Activated CD8-positive, alpha-beta memory T cell treated with anti-CD3 and anti-CD28 coated beads, Interleukin-2, amount 50 U/mL, for 1 hour (primary cell): ENCODE results near the gene CSPG4.
"Not testable (repeated sequence)": the region's sequence is repeated elsewhere in the genome, so short reads cannot be mapped to it uniquely, and the experiment has no call there.

Source experiments
- DNase-seq: peaks from one replicate; pipeline ENCODE4 v3.0.0-alpha.2; 2020; ENCODE audit errors: extremely low read depth

The CSPG4 gene, protein sequence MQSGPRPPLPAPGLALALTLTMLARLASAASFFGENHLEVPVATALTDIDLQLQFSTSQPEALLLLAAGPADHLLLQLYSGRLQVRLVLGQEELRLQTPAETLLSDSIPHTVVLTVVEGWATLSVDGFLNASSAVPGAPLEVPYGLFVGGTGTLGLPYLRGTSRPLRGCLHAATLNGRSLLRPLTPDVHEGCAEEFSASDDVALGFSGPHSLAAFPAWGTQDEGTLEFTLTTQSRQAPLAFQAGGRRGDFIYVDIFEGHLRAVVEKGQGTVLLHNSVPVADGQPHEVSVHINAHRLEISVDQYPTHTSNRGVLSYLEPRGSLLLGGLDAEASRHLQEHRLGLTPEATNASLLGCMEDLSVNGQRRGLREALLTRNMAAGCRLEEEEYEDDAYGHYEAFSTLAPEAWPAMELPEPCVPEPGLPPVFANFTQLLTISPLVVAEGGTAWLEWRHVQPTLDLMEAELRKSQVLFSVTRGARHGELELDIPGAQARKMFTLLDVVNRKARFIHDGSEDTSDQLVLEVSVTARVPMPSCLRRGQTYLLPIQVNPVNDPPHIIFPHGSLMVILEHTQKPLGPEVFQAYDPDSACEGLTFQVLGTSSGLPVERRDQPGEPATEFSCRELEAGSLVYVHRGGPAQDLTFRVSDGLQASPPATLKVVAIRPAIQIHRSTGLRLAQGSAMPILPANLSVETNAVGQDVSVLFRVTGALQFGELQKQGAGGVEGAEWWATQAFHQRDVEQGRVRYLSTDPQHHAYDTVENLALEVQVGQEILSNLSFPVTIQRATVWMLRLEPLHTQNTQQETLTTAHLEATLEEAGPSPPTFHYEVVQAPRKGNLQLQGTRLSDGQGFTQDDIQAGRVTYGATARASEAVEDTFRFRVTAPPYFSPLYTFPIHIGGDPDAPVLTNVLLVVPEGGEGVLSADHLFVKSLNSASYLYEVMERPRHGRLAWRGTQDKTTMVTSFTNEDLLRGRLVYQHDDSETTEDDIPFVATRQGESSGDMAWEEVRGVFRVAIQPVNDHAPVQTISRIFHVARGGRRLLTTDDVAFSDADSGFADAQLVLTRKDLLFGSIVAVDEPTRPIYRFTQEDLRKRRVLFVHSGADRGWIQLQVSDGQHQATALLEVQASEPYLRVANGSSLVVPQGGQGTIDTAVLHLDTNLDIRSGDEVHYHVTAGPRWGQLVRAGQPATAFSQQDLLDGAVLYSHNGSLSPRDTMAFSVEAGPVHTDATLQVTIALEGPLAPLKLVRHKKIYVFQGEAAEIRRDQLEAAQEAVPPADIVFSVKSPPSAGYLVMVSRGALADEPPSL (N-terminal part only)

DNA sequence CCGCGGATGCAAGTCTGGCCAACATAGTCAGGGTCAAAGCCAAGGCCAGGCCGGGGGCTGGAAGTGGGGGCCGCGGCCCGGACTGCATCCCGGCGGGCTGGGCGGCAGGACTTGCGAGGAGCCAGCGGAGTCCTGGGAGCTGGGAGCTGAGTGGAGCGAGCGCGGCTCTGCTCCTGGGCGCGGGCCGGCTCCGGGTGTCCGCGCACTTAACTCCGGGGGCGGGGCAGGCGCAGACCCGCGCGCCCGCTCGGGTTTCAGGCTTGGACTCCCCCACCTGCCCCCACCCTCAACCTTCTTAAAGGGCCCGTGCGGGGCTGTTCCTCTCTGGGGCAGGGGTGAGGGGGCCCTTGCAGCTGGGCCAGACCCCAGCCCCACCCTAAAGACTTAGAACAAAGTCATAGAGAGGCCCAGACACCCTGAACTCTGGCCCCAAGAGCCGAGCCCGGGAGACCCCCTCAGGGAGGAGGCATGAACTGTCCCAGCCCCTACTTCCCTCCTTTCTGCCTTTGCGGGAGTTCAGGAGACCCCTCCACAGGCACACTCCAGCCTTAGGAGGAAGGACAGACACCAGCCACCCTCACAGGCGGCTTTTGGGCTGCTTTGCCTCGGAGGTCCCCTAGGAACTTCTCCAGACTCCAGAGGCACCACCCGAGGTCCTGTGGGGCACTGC is at the start of gene CSPG4:
Gene CSPG4 (minus strand): TSS at position 181 of the 670 bp plus-strand sequence. CDS start 93 bp downstream, at position 88.
- DNase-seq: no peak

DNA sequence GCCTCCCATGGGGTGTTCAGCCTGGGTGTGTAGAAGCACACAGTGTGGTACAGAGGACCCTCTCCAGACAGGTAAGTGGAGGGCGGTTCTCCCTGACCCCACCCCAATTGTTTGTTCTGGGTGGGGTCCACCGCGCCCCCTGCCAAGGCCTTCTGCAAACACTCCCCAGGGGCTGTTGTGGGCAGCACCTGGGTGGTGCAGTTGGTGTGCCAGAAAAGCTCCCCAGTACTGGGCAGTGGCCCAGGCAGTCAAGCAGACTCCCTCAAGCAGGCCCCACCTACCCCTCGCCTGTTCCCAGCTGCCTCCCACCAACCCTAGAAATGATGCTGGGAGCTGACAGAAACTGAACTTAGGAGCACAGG is 49.7 kb upstream of the CSPG4 start:
- DNase-seq: not testable (repeated sequence)

DNA sequence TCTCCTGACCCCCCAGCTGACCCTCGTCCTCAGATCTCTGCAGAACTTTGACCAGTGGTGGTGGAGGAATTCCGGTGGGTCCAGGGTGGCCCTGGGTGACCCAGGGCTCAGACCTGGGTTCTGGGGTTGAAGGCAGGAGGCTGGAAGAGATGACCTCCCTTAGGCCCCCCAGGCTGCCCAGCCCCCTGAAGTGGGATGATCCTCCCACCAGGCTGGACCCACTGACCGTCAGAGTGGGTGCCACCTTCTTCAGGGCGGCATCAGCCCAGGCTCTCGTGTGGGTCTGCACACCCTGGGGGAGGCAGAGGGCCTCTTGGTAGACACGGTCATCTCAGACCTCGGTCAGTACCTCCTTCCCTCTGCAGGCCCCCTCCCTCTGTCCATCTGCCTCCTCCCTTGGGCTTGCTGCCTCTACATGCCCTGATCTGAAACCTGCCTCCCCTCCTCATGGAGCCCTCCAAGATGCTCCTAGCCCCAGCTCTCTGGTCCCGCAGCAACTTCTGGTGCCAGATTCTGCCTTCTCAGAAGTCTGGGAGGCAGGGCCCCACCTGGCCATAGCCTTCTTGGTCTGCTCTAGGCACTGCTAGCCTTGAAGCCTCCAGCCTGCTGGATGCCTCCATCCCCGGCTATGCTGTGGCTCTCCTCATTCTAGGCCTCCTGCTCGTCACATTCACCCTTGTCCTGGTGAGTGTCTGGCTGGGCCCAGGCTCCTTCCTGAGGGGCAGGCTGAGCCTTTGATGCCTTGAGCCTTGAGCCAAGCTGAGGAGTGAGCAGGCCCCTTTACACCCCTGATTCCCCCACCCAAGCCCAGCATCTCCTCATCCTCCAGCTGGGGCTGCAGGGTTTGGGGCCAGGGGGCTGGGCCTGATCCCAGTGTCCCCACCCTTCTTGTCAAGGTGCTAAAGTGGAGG is 49.1 kb upstream of the CSPG4 start:
- DNase-seq: no peak

DNA sequence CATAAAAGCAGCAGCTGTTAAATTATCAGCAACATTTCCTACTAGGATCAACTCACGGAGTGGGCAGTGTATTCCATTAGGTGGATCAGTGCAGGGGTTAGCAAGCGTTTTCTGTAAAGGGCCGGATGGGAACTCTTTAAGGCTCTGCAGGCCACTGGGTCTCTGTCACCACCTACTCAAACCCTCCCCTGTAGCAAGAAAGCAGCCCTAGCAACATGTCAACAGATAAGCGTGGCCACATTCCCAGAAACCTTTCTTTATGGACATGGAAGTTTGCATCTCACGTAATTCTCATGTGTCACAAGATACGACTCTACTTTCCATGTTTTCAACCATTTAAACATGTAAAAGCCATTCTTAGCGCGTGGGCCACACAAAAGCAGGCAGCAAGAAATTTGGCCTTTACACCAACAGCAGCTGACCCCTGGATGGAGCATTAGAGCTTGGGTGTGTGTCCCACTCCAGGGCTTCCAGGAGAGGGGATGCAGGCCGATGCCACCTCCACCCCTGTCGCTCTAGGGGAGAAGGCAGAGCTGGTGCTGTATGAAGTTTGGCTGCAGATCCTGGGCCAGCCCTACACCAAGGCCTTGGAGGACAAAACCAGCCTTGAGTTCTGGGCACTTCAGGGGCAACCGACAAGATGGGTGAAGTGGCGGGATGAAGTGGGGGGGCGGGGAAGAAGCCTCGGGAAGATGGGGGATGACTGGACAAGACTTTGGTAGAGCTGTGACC is 48.2 kb upstream of the CSPG4 start:
- no peak for DNase-seq

DNA sequence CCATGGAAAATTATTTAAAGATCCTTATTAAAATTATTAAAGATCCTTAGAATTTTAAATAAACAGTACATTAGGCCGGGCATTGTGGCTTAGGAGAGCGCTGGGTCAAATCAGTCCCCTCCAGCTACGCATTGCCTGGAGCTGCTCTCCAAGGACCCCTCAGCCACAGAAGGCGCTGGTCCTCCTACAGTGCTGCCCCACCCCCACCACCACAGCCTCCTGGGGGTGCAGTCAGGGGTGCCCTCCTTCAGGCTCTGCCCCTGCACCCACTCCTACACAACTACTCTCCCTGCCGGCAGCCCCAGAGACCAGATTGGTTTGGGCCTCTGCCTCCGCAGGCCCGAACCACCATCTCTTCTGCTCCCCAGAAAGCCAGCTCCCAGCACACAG is 47.5 kb upstream of the CSPG4 start:
- DNase-seq: not testable (repeated sequence)

DNA sequence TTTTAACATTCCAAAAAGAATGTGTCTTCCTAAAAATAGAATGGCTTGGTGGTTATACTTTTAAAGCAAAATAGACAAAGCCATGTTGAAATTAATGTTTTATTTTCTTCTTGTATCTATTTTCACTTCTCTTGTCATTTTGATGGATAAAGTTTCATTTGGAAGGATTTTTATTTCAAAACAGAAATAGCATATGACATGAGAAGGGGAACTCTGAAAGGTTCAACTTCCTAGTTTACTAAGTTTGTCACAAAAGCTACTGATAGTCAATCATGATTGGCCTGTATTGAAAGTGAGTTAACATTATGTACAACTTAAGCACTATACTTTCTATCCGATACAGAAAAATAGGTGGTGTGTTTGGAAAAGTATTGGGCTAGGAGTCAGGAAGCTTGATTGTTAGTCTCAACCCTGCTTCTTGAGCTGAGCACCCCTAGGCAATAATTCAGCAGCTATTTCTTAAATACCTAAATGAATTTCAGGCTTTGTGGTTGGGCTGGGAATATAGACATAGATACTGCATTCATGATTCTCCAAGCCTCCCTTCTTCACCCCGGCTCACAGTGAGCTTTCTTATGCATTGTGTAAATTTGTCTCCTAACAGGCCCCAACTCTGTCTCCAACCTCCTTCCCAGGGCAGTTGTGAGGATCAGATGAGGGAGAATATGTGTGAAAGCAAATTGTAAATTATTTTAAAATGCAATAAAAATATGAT is 46.9 kb upstream of the CSPG4 start:
- no peak for DNase-seq

DNA sequence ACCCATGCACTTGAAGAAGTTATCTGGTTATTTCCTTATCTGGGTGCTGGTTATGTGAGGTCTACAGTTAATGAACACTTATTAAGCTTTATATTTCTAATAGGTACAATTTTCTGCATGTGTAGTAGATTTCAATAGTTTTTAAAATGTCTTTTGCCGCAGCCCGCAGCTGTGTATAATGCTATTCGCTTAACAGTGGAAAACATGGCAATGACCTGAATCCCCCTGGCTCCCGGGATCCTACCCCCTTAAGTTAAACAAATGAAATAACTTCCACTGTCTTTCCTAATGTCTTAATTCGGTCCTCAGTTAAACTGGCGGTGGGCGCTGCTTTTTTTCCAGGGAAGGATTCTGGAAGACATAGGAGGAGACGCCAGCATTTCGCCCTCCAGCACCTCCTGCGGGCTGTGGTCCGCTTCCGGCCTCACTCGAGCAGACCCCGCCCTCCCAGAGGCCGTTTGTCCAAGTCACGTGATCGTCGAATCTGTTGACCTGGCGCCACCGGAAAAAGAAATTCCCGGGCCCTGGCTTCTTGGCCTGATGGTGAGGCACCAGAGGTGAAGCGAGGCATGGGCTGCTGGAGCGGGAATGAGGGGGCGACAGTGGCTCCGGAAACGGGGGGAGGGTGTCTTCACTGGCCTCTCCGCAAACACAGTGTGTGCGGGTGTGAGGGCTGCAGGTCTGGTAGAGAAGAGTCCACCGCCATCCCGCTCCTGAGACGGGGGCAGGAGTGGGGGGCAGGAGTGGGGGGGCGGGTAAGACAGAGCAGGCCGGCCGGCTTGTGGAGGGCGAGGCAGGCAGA is 45.6 kb upstream of the CSPG4 start:
- DNase-seq: no peak

DNA sequence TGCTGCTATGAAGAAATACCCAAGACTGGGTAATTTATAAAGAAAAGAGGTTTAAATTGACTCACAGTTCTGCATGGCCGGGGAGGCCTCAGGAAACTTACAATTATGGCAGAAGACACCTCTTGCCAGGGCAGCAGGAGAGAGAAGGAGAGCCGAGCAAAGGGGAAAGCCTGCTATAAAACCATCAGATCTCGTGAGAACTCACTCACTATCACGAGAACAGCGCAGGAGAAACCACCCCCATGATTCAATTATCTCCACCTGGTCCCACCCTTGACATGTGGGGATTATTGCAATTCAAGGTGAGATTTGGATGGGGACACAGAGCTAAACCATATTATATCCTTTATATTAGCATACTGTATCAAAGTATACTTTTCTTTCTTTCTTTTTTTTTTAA is 42.2 kb upstream of the CSPG4 start:
- not testable (repeated sequence) for DNase-seq

DNA sequence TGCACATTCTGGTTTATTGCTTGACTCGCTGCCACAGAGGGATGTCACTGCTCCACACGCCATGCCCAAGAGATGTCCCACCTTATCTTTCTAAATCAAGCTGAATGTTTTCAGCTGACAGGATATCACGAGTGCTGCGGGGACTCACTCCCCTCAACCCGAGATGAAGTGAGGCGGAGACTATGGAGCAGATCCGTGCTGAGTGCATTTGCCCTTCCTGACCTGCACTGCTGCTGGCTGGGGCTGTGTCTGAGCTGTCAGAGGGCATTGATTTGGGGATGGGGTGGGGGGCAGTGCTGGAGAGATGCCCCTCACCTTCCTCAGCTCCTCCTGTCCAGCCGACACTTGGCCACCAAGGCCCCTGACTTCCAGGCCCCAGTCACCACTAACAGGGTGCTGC is 40.5 kb upstream of the CSPG4 start:
- no peak for DNase-seq

DNA sequence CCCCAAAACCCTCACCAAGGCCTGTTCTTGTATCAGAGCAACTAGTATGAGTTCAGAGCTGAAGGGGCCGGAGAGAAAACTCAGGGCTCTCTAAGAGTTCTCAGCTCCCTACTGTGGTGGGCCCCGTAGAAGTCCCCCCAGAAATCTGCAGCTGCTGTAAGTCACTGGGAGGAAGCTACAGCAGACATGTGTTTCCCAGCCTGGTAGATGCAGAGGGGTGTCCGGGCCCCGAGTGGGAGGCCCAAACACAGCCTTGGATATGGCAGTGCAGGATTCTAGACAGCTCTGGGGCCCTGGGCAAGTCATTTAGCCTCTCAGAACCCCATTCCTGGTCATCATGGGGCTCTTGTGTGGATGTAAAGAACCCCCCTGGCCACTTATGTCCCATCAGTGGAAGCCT is 39.2 kb upstream of the CSPG4 start:
- no peak for DNase-seq

DNA sequence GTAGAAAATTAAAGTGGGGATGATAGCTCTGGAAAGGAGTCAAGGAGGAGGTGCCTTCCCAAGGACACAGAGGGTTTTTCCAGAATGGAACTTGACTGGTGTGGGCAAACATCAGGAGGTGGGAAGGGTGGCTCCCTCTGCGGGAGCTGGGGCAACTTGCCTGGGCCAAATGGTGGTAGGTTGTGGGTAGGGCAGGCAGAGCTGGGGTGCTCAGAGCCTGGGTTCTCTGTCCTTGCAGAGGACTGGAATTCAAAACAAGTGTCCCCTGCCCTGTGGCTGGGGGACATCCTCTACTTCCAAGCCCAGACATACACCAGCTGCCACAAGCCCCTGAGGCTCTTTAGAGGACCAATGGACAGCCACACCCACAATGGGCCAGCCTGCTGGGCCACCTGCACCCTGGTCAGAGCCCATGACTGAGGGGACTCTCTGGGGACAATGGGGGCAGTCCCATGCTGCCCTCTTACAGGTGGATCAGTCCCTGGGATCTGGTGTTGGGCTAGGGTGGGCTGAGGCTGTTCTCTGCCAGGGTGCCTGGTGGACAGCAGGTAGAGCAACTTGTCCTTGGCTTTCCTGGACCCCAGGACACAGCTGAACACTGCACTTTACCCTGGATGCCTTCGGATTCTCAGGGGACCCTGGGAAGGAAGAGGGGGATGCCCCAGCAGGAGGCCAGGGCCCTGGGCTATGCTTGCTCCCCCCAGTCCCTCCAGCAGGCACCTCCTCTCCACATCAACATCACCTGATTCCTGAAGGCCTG is 38.6 kb upstream of the CSPG4 start:
- no peak for DNase-seq

DNA sequence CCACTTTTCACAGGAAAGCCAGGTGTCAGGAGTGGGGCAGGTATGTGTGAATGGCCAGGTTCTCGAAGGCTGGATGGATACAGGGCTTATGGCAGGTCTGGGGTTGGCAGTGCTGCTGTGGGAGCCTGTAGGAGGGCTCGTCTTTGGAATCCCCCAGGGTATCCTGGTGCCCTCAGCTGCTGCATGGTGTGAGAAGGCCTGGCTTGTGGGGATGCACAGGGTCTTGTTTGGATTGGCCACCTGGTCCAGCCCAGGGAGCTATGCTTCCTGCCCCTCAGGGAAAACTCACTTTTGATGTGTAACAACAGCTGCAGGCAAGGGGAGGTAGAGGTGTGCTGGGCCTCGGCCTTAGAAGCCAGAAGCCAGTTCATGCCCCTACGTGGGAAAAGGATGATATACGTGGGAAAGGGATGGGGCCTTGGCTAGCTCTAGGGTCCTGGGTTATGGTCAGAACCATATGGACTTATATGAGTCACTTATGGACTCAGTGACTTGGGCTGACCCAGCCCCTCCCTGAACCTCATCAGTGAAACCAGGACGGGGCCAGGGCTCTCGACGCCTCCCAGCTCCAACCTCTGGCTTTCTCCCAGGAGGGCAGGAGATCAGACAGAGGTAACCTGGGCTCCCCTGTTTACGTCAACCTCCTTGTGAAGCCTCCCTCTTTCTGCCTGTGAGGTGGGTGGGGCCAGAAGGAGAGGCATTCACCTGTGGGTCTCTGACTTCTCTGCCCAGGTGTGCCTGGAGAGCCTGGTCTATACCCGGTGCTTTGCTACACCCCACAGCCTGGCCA is 37.8 kb upstream of the CSPG4 start:
- DNase-seq: no peak

DNA sequence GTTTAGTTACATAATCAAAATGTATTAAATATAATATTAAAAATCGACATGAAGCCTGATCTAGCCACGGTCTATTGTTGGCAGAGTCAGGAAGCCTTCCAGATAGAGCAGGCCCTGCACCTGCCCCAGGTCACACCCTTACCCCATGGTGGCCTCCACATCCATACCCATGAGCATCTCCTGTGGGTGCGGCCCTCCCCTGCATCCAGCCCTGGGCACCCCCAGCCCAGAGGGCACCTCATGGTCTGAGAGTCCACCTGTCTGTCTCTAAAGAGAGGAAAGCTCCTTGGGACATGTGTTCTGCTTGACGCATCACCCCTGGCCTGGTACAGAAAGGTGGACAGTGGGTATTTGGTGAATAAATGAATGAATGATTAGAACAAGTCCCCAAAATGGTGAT is 37.2 kb upstream of the CSPG4 start:
- no peak for DNase-seq

DNA sequence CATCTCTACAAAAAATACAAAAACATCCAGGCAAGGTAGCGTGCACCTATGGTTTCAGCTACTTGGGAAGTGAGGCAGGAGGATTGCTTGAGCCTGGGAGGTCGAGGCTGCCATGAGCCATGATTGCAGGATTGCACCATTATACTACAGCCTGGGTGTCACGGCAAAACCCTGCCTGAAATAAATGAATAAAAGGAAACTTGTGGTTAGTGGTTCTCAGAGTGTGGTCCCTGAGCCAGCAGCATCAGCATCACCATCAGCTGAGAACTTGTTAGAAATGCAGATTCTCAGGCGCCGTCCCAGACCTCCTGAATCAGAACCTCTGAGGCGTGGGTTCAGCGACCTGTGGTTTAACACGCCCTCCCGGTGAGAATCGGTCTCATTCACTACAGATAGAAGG is 36.2 kb upstream of the CSPG4 start:
- DNase-seq: not testable (repeated sequence)

DNA sequence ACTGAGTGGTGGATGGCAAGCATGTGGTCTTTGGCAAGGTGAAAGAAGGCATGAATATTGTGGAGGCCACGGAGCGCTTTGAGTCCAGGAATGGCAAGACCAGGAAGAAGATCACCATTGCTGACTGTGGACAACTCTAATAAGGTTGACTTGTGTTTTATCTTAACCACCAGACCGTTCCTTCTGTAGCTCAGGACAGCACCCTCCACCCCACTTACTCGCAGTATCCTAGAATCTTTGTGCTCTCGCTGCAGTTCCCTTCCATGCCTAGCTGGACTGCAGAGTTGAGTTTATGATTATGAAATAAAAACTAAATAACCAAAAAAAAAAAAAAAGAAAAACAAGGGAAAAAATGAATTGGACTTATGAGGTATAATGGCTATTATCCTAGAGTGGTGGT is 34.5 kb upstream of the CSPG4 start:
- not testable (repeated sequence) for DNase-seq

DNA sequence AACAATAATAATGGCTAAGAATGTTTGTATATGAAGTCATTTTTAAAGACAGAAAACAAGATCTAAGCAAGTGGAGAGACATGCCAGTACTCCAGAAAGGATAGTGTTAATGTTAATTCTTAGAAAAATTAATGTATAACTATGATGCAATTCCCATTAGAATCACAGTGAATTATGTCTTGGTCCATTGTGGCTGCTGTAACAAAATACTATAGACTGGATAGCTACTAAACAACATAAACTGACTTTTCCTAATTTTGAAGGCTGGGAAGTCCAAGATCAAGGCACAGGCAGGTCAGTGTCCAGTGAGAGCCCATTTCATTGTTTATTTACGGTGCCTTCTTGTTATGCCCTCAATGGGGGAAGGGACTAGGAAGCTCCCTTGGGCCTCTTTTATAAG is 32.7 kb upstream of the CSPG4 start:
- no peak for DNase-seq

DNA sequence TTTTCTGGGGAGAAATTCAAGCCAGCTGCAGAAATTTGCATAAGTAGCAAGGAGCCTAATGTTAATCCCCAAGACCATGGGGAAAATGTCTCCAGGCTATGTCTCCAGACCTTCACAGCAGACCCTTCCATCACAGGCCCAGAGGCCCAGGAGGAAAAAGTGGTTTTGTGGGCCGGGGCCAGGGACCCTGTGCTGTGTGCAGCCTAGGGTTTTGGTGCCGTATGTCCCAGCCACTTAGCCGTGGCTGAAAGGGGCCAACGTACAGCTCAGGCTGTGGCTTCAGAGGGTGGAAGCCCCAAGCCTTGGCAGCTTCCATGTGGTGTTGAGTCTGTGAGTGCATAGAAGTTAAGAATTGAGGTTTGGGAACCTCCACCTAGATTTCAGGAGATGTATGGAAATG is 29.7 kb upstream of the CSPG4 start:
- DNase-seq: not testable (repeated sequence)
